GM12878 (cell line): ENCODE data around the gene KBTBD2. TPM values are rescaled to one million over a fixed set of nuclear protein-coding genes. Genes with fewer than 3 reads are reported as not detected.

Source experiments
- ASH2L ChIP-seq: fragments of 300-600, 200-600 bp; sonication (generic); IDR thresholded peaks from 2 replicates; pipeline ENCODE4 v1.6.1; 2017; ENCODE audit warnings: low read depth, mild to moderate bottlenecking, borderline replicate concordance
- ATF3 ChIP-seq: IDR thresholded peaks from 2 replicates; pipeline ENCODE4 v1.6.1; 2011; ENCODE audit warnings: low read depth, mild to moderate bottlenecking, low read length, moderate library complexity, borderline replicate concordance; ENCODE audit errors: extremely low read depth
- ATF7 ChIP-seq: fragments of 450-650 bp; IDR thresholded peaks from 2 replicates; pipeline ENCODE4 v1.6.1; 2016; ENCODE audit warnings: low read depth, mild to moderate bottlenecking
- CBX3 ChIP-seq: fragments of 200-600 bp; sonication (generic); IDR thresholded peaks from 2 replicates; pipeline ENCODE4 v1.6.1; 2016; ENCODE audit warnings: low read depth, borderline replicate concordance
- DPF2 ChIP-seq: fragments of 450-650 bp; IDR thresholded peaks from 2 replicates; pipeline ENCODE4 v1.6.1; 2017; ENCODE audit warnings: mild to moderate bottlenecking
- E4F1 ChIP-seq: fragments of 450-650 bp; IDR thresholded peaks from 2 replicates; pipeline ENCODE4 v1.6.1; 2018; ENCODE audit warnings: borderline replicate concordance, mild to moderate bottlenecking; ENCODE audit not compliant: partially characterized antibody
- EED ChIP-seq: sonication (generic); IDR thresholded peaks from 2 replicates; pipeline ENCODE4 v1.6.1; 2016; ENCODE audit warnings: antibody characterized with exemption, low read depth
- HDAC2 ChIP-seq: fragments of 200-600 bp; sonication (generic); IDR thresholded peaks from 2 replicates; pipeline ENCODE4 v1.6.1; 2017
- HDGF ChIP-seq: fragments of 450-650 bp; IDR thresholded peaks from 2 replicates; pipeline ENCODE4 v1.6.1; 2016; ENCODE audit warnings: antibody characterized with exemption
- IRF3 ChIP-seq: fragments of 450-650 bp; IDR thresholded peaks from 2 replicates; pipeline ENCODE4 v1.6.1; 2014; ENCODE audit warnings: mild to moderate bottlenecking
- JUNB ChIP-seq: IDR thresholded peaks from 2 replicates; pipeline ENCODE4 v1.6.1; 2016; ENCODE audit warnings: antibody characterized with exemption, mild to moderate bottlenecking
- MEF2A ChIP-seq: IDR thresholded peaks from 2 replicates; pipeline ENCODE4 v1.6.1; 2011; ENCODE audit warnings: low read depth, mild to moderate bottlenecking, low read length, moderate library complexity; ENCODE audit not compliant: insufficient read depth
- MXI1 ChIP-seq: fragments of 150-350 bp; IDR thresholded peaks from 2 replicates; pipeline ENCODE4 v1.6.1; 2011; ENCODE audit warnings: low read depth, mild to moderate bottlenecking, inconsistent platforms, low read length, improper control_type of control experiment
- NFYA ChIP-seq: IDR thresholded peaks from 2 replicates; pipeline ENCODE4 v1.6.1; 2011; ENCODE audit warnings: low read depth, mild to moderate bottlenecking, low read length, improper control_type of control experiment, borderline replicate concordance
- POLR2AphosphoS2 ChIP-seq: IDR thresholded peaks from 2 replicates; pipeline ENCODE4 v1.6.1; 2011; ENCODE audit warnings: low read depth, mild to moderate bottlenecking, low read length, improper control_type of control experiment, moderate library complexity
- RBBP5 ChIP-seq: fragments of 200-600 bp; sonication (generic); conservative IDR thresholded peaks from 2 replicates; pipeline ENCODE4 v1.6.1; 2016
- SKIL ChIP-seq: fragments of 450-650 bp; IDR thresholded peaks from 2 replicates; pipeline ENCODE4 v1.6.1; 2017; ENCODE audit warnings: mild to moderate bottlenecking, low read depth, inconsistent platforms; ENCODE audit not compliant: poor library complexity, severe bottlenecking
- SMARCA5 ChIP-seq: fragments of 450-650 bp; IDR thresholded peaks from 2 replicates; pipeline ENCODE4 v1.6.1; 2017; ENCODE audit warnings: mild to moderate bottlenecking
- TBL1XR1 ChIP-seq: IDR thresholded peaks from 2 replicates; pipeline ENCODE4 v1.6.1; 2012; ENCODE audit warnings: low read depth, low read length, improper control_type of control experiment
- ZNF207 ChIP-seq: fragments of 450-650 bp; IDR thresholded peaks from 2 replicates; pipeline ENCODE4 v1.6.1; 2014; ENCODE audit warnings: antibody characterized with exemption, mild to moderate bottlenecking, borderline replicate concordance
- ZNF24 ChIP-seq: fragments of 450-650 bp; IDR thresholded peaks from 2 replicates; pipeline ENCODE4 v1.6.1; 2017; ENCODE audit warnings: antibody characterized with exemption, mild to moderate bottlenecking
- ZNF622 ChIP-seq: fragments of 450-650 bp; IDR thresholded peaks from 2 replicates; pipeline ENCODE4 v1.6.1; 2017; ENCODE audit warnings: mild to moderate bottlenecking, inconsistent platforms
- polyA plus RNA-seq, 11 experiments: library from polyadenylated mRNA; depleted of rRNA in 4 of 11; unstranded in 6 of 11; stranded (reverse) in 5 of 11; fragments of >200 nt; fragmentation: Nextera tagmentation in 4 of 11; fragmentation: Illumina TruSeq in 1 of 11; extraction: Ambion mirVana in 4 of 11; extraction: Trizol in 1 of 11; gene quantifications; 1 replicate in 1 of 11; 2 replicates in 10 of 11; pipeline versions ENCODE4 v1.2.1 to v1.2.3, GENCODE V29; 2011 to 2016; ENCODE audit warnings: inconsistent platforms in 2 of 11, missing spikeins in 2 of 11, low read depth in 1 of 11
- total RNA-seq, 4 experiments: library from RNA; depleted of rRNA in 3 of 4; stranded (reverse); fragments of >200 nt in 3 of 4; fragmentation: Illumina TruSeq in 1 of 4; extraction: Trizol in 1 of 4; gene quantifications; 2 replicates each; pipeline versions ENCODE4 v1.2.1 to v1.2.3, GENCODE V29; 2013 to 2021
- TF ChIP-seq, protein P1 (sequence below): fragments of 450-650 bp; IDR thresholded peaks from 2 replicates; pipeline ENCODE4 v1.6.1; 2016; ENCODE audit warnings: mild to moderate bottlenecking

Gene KBTBD2
- total and polyA plus RNA-seq, 10 of the 15 experiments (the other 5 are each of a cell fraction or from before 2014, with no cell fraction given): 8.1 to 22.3 (median 16.2) TPM

DNA sequence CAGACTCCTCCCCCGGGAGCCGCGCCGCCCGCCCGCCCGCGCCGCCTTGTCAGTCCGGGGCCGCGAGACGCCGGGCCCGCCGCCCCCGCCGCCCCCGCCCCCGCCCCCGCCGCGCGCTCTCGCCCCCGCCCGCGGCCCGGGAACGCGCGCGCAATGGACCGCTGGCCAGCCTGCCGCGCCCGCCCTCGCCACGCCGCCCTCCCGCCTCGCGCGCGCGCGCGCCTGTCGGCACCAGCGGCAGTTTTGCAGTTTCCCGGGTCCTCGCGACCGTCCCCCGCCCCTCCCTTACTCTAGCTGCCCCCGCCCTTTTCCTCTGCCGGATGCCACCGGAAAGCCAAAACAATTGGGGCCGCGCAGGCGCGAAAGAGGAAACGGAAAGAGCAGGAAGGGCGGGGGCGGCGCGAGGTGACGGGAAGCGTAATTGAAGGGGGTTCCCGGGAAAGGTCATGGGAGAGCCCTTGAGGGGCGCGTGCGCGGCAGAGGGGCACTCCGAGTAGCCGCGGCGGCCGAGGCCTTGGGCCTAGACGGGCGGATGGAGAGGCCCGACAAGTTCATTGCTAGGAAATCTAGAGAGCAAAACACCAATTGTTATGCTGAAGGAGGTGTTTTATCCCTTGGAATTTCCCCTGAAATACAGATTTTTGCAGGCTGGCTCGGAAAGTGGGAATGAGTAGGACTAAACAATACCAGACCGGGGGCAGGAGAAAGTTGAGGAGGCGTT, 400 bp upstream of the KBTBD2 start (continued):
- TF ChIP-seq E4F1: peak; percentile 26
- TF ChIP-seq, protein P1, sequence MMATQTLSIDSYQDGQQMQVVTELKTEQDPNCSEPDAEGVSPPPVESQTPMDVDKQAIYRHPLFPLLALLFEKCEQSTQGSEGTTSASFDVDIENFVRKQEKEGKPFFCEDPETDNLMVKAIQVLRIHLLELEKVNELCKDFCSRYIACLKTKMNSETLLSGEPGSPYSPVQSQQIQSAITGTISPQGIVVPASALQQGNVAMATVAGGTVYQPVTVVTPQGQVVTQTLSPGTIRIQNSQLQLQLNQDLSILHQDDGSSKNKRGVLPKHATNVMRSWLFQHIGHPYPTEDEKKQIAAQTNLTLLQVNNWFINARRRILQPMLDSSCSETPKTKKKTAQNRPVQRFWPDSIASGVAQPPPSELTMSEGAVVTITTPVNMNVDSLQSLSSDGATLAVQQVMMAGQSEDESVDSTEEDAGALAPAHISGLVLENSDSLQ: peak; percentile 44; the same call in 1 of the 2 replicates
- no peak for TF ChIP-seq HDGF
- no peak for TF ChIP-seq HDAC2
- TF ChIP-seq MXI1: no peak
- TF ChIP-seq ZNF207: no peak
- TF ChIP-seq ASH2L: no peak
- TF ChIP-seq EED: 0 out of 2 replicates have a peak, but pooled peaks have one; percentile 32
- TF ChIP-seq ZNF24: no peak
- TF ChIP-seq SMARCA5: no peak
- TF ChIP-seq ATF7: peak; percentile 66
- TF ChIP-seq CBX3: no peak
- no peak for TF ChIP-seq RBBP5
- TF ChIP-seq POLR2AphosphoS2: 0 out of 2 replicates have a peak, but pooled peaks have one; percentile 25
- TF ChIP-seq MEF2A: no peak
- no peak for TF ChIP-seq ZNF622
- TF ChIP-seq SKIL: no peak
- TF ChIP-seq IRF3: no peak
- TF ChIP-seq JUNB: no peak
- TF ChIP-seq ATF3: no peak
- TF ChIP-seq NFYA: no peak
- TF ChIP-seq DPF2: no peak; the same call in 1 of the 2 replicates
- TF ChIP-seq TBL1XR1: 0 out of 2 replicates have a peak, but pooled peaks have one; percentile 29
